Activated CD8-positive, alpha-beta memory T cell treated with anti-CD3 and anti-CD28 coated beads, Interleukin-2, amount 50 U/mL, for 4 hours (primary cell): Measurements from ENCODE around the gene MTIF2.
"Not testable (repeated sequence)": the region's sequence is repeated elsewhere in the genome, so short reads cannot be mapped to it uniquely, and the experiment has no call there.

Source experiments
- DNase-seq: peaks from one replicate; pipeline ENCODE4 v3.0.0-alpha.2; 2020

The MTIF2 gene

DNA sequence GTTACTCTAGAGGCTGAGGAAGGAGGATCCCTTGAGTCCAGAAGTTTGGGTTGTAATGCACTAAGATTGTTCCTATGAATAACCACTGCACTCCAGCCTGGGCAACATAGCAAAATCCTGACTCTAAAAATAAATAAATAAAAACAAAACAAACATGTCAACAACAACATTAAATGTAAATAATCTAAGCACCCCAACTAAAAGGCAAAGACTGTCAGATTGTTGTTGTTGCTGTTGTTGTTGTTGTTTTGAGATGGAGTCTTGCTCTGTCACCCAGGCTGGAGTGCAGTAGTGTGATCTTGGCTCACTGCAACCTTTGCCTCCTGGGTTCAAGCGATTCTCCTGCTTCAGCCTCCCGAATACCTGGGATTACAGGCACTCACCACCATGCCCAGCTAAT is 77.1 kb downstream of the MTIF2 start:
- not testable (repeated sequence) for DNase-seq

DNA sequence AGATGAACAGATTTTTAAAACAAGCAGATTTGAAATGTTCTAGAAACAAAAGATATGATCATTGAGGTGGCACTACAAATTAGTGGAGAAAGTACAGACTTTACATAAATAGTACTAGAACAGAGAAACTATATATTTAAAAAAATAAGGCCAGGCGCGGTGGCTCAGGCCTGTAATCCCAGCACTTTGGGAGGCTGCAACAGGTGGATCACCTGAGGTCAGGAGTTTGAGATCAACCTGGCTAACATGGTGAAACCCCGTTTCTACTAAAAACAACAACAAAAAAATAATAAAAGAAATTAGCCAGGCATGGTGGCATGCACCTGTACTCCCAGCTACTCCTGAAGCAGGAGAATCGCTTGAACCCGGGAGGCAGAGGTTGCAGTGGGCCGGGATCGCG is 82.2 kb downstream of the MTIF2 start:
- not testable (repeated sequence) for DNase-seq
